Body of pancreas (tissue), 4 donors: Measurements from ENCODE around the gene FUT2. TPM values are rescaled to one million over a fixed set of nuclear protein-coding genes. Genes with fewer than 3 reads are reported as not detected.

Source experiments
- ATAC-seq: fragments of 150-250 bp; one replicate; pipeline ENCODE4 v1.9.1; 2016
- DNase-seq, 4 donors: peaks; one replicate each; pipeline ENCODE4 v3.0.0-alpha.2; 2019
- H3K27ac ChIP-seq, 4 donors: fragments of 200-600 bp; sonication (generic); 1 replicate in 3 of 4; 2 replicates in 1 of 4; pipeline versions ENCODE4 v1.5.1 to v1.6.1; 2016 to 2019; ENCODE audit warnings: mild to moderate bottlenecking in 1 of 4, mixed read lengths in 1 of 4, moderate library complexity in 1 of 4
- H3K27me3 ChIP-seq, 2 donors: fragments of 200-600 bp; sonication (generic); one replicate each; pipeline ENCODE4 v1.6.0; 2016; ENCODE audit warnings: mild to moderate bottlenecking in 1 of 2
- H3K36me3 ChIP-seq, 2 donors: fragments of 200-600 bp; sonication (generic); replicated peaks in 1 of 2; 2 replicates each; pipeline ENCODE4 v1.5.1; 2016; ENCODE audit warnings: low read depth in 2 of 2; ENCODE audit not compliant: insufficient read depth in 1 of 2
- H3K4me1 ChIP-seq: fragments of 200-600 bp; sonication (generic); one replicate; pipeline ENCODE4 v1.6.0; 2016
- H3K4me3 ChIP-seq, 2 donors: fragments of 200-600 bp; sonication (generic); 1 replicate in 1 of 2; 2 replicates in 1 of 2; pipeline ENCODE4 v1.5.1; 2016 to 2019
- H3K9me3 ChIP-seq, 3 donors: fragments of 200-600 bp; sonication (generic); 1 replicate in 2 of 3; 2 replicates in 1 of 3; pipeline ENCODE4 v1.5.1; 2016
- CTCF ChIP-seq, 7 experiments: fragments of 450-650 bp in 4 of 7; fragments of 200-600 bp in 3 of 7; sonication (generic) in 3 of 7; IDR thresholded peaks; one replicate each; pipeline ENCODE4 v1.5.1; 2016 to 2019; ENCODE audit warnings: antibody characterized with exemption in 7 of 7
- POLR2A ChIP-seq, 3 donors: fragments of 450-650 bp; IDR thresholded peaks; one replicate each; pipeline ENCODE4 v1.6.1; 2016; ENCODE audit warnings: antibody characterized with exemption in 3 of 3, mild to moderate bottlenecking in 2 of 3
- WGBS, 2 donors: methylation state at CpG; one replicate each; pipeline ENCODE4 v1.1.5; 2017; 5-methylcytosine and 5-hydroxymethylcytosine counted together
- intact Hi-C: fragments of 100-400 bp; cut with DNase I; formaldehyde crosslinking; loops from one replicate; pipeline ENCODE4 v1.15.1; 2023
- total RNA-seq, 2 donors: library from RNA; depleted of rRNA; stranded (reverse); fragments of >200 nt; gene quantifications; one replicate each; pipeline ENCODE4 v1.1.0, GENCODE V29; 2016

The FUT2 gene
- total RNA-seq, 2 donors from 2014 or later: 2.0 to 3.4 TPM

- ATAC-seq (peak; percentile 7), DNase-seq (no peak)
- Histone ChIP-seq H3K36me3 (no peaks in the 10 kb centered on the region), H3K27ac (peak overlapping the region in 3 of 4 donors; percentile 72 to 91 (median 88)), H3K9me3 (no peaks in the 10 kb centered on the region), H3K4me3 (no peak overlapping the region), H3K4me1 (peaks cover 40% of the 10 kb centered on the region), H3K27me3 (no peaks in the 10 kb centered on the region)
- intact Hi-C loops: no loop called here
- WGBS, 2 donors: 13 to 26% methylated on average over 10 to 12 of the region's 12 CpGs
- no peak for TF ChIP-seq CTCF (IDR thresholded peaks at IDR 0.05)
- TF ChIP-seq POLR2A (IDR thresholded peaks at IDR 0.05): peak in 1 of 3 donors; percentile 27
These were observed 24.5 kb downstream of the FUT2 start for GRCh38 chr19:48720251-48720612.

- no peaks in the 10 kb centered on the region for H3K9me3 ChIP-seq
- H3K27me3 ChIP-seq: no peaks in the 10 kb centered on the region
- DNase-seq (peak; percentile 97 to 99 (median 98)), ATAC-seq (peak; percentile 94)
- peaks cover 38% of the 10 kb centered on the region for H3K4me1 ChIP-seq
- H3K27ac ChIP-seq: peak overlapping the region; percentile 65 to 91 (median 80)
- H3K4me3 ChIP-seq: no peak overlapping the region
- H3K36me3 ChIP-seq: no peaks in the 10 kb centered on the region
- intact Hi-C loops: no loop called here
- no peak for TF ChIP-seq CTCF (IDR thresholded peaks at IDR 0.05)
- no peak for TF ChIP-seq POLR2A (IDR thresholded peaks at IDR 0.05)
- 5 to 36% methylated on average over 24 to 42 of the region's 42 CpGs for WGBS, 2 donors
These were observed 25.0 kb downstream of the FUT2 start for GRCh38 chr19:48720613-48721296.

- no peaks in the 10 kb centered on the region for H3K27me3 ChIP-seq
- intact Hi-C loops: no loop called here
- TF ChIP-seq CTCF (IDR thresholded peaks at IDR 0.05): no peak
- TF ChIP-seq POLR2A (IDR thresholded peaks at IDR 0.05): no peak
- H3K27ac ChIP-seq: no peak overlapping the region
- WGBS, 2 donors: 79 to 81% methylated on average over 11 of the region's 11 CpGs
- DNase-seq (no peak), ATAC-seq (no peak)
- peaks cover 27% of the 10 kb centered on the region for H3K4me1 ChIP-seq
- H3K36me3 ChIP-seq: no peaks in the 10 kb centered on the region
- H3K9me3 ChIP-seq: no peaks in the 10 kb centered on the region
- no peak overlapping the region for H3K4me3 ChIP-seq
These were observed 26.5 kb downstream of the FUT2 start for GRCh38 chr19:48722196-48722708.

GRCh38 chr19:48724796-48725753 is 29.3 kb downstream of the FUT2 start:
- Histone ChIP-seq H3K4me1 (peaks cover 22% of the 10 kb centered on the region), H3K9me3 (no peaks in the 10 kb centered on the region), H3K27me3 (no peaks in the 10 kb centered on the region), H3K36me3 (no peaks in the 10 kb centered on the region), H3K27ac (peak overlapping the region in 2 of 4 donors; percentile 53 to 65), H3K4me3 (no peak overlapping the region)
- DNase-seq (peak; percentile 46 to 62 (median 57)), ATAC-seq (no peak)
- WGBS, 2 donors: 56 to 67% methylated on average over 11 of the region's 11 CpGs
- TF ChIP-seq POLR2A (IDR thresholded peaks at IDR 0.05) (no peak), CTCF (IDR thresholded peaks at IDR 0.05) (no peak)
- intact Hi-C loops: no loop called here
